Activated T-helper 17 cell treated with anti-CD3 and anti-CD28 coated beads, Interleukin-2, amount 50 U/mL, for 72 hours (primary cell): Measurements from ENCODE around the gene MLC1. TPM values are rescaled to one million over a fixed set of nuclear protein-coding genes. Genes with fewer than 3 reads are reported as not detected.
"Not testable (repeated sequence)": the region's sequence is repeated elsewhere in the genome, so short reads cannot be mapped to it uniquely, and the experiment has no call there.

Experiments used
- ATAC-seq: fragments of 150-1000 bp; cut with Tn5 transposase; replicated peaks from 2 replicates; pipeline ENCODE4 v1.10.0; 2021; ENCODE audit warnings: mild to moderate bottlenecking, moderate library complexity
- H3K27ac Mint-ChIP-seq: one replicate; pipeline ENCODE4 v1.8.0; 2022; ENCODE audit warnings: mixed read lengths
- H3K27me3 Mint-ChIP-seq: one replicate; pipeline ENCODE4 v1.8.0; 2022; ENCODE audit warnings: mixed read lengths
- H3K36me3 Mint-ChIP-seq: one replicate; pipeline ENCODE4 v1.8.0; 2022; ENCODE audit warnings: low read depth, mild to moderate bottlenecking, mixed read lengths
- H3K4me1 Mint-ChIP-seq: one replicate; pipeline ENCODE4 v1.8.0; 2022; ENCODE audit warnings: mixed read lengths
- H3K4me3 Mint-ChIP-seq: one replicate; pipeline ENCODE4 v1.8.0; 2022; ENCODE audit warnings: mild to moderate bottlenecking, mixed read lengths
- H3K9me3 Mint-ChIP-seq: one replicate; pipeline ENCODE4 v1.8.0; 2022; ENCODE audit warnings: mixed read lengths
- total RNA-seq, 2 donors: library from RNA; stranded (reverse); gene quantifications; one replicate each; pipeline ENCODE4 v1.2.3, GENCODE V29; 2022

MLC1 gene
- total RNA-seq, 2 donors from 2014 or later: 0.13 TPM; not detected in 1

DNA sequence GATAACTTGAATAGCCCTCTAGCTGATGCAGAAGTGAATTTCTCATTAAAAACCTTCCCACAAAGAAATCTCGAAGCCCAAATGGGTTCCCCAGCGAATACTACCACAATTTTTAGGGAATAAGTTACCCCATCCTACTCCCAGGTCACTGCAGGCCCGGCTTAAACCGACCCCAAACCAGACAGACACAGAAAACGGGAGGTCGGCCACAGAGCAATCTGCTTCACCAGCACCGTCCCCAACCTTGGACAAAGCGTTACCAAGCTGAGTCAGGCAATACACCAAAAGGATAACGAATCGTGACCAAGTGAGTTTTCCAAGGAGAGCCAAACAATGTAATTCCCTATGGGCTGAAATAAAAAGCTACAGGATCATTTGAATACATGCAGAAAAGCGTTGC, 4.0 kb upstream of the MLC1 start:
- Mint-ChIP-seq H3K27me3 (peaks cover 16% of the 10 kb centered on the region), H3K4me1 (peaks cover 7% of the 10 kb centered on the region), H3K36me3 (no peaks in the 10 kb centered on the region), H3K9me3 (no peaks in the 10 kb centered on the region), H3K27ac (no peak overlapping the region), H3K4me3 (no peak overlapping the region)
- no peak for ATAC-seq

DNA sequence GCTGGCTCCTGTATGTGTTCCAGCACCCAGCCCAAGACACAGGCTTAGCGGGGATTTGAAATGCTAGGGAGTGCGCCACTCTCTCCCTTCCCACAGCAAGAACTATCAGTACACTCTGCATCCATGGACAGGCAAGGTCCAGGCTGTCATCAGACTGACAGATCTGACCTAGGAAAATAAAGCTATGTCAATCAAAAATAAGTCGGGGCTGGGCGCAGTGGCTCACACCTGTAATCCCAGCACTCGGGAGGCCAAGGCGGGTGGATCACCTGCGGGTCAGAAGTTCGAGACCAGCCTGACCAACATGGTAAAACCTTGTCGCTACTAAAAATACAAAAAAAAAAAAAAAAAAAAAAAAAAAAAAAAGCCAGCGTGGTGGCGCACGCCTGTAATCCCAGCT, 2.9 kb upstream of the MLC1 start:
- Mint-ChIP-seq H3K4me3 (no peak overlapping the region), H3K4me1 (peaks cover 7% of the 10 kb centered on the region), H3K9me3 (no peaks in the 10 kb centered on the region), H3K27me3 (peaks cover 17% of the 10 kb centered on the region), H3K36me3 (no peaks in the 10 kb centered on the region), H3K27ac (no peak overlapping the region)
- no peak for ATAC-seq

DNA sequence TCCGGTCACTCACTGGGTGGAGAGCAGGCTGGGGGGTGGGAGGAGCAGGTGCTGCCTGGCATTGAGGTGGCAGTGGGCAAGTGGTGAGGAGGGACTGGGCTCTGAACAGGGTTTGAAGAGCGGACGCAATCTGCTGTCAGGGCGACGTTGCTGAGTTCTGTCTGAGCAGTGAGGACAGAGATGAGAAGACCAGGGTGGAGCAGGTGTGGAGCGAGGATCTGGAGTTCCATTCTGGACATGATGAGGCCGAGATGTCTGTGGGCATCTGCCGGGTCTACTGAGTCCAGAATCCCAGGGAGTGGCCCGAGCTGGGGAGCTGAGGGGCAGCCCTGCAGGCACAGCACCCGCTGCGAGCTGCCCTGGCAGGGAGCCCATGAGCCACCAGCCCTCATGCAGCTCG, 2.4 kb upstream of the MLC1 start:
- no peak overlapping the region for H3K27ac Mint-ChIP-seq
- H3K9me3 Mint-ChIP-seq: no peaks in the 10 kb centered on the region
- peaks cover 19% of the 10 kb centered on the region for H3K27me3 Mint-ChIP-seq
- peaks cover 7% of the 10 kb centered on the region for H3K4me1 Mint-ChIP-seq
- H3K36me3 Mint-ChIP-seq: no peaks in the 10 kb centered on the region
- ATAC-seq: no peak
- no peak overlapping the region for H3K4me3 Mint-ChIP-seq

DNA sequence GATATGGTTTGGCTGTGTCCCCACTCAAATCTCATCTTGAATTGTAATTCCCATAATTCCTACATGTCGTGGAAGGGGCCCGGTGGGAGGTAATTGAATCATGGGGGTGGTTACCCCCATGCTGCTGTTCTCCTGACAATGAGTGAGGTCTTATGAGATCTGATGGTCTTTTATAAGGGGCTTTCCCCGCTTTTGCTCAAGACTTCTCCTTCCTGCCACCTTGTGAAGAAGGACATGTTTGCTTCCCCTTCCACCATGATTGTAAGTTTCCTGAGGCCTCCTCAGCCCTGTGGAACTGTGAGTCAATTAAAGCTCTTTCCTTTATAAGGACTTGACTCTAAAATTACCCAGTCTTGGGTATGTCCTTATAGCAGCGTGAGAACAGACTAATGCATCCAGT, 1.7 kb upstream of the MLC1 start:
- not testable (repeated sequence) for H3K36me3 Mint-ChIP-seq, H3K9me3 Mint-ChIP-seq, ATAC-seq, H3K4me3 Mint-ChIP-seq, H3K4me1 Mint-ChIP-seq, H3K27ac Mint-ChIP-seq
- peaks cover 19% of the 10 kb centered on the region for H3K27me3 Mint-ChIP-seq

DNA sequence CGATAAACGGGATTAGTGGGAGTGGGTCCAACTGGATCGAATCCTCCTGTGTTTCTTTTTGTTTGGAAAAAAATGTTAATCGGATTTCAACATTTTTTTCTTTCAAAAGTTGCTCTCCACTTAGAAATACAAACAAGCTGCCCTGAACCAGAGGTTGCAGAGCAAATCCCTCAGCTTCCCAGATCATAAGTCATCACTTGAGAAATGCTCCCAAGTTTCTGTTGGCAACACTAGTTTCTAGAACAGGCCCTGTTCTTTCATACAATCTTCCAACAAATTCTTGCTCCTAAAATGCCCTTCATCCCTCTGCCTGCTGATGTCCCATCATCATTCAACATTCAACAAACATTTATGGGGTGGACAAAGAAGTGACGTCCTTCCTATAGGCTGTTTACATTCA, 1.3 kb upstream of the MLC1 start:
- no peaks in the 10 kb centered on the region for H3K36me3 Mint-ChIP-seq
- no peak for ATAC-seq
- no peak overlapping the region for H3K27ac Mint-ChIP-seq
- peaks cover 7% of the 10 kb centered on the region for H3K4me1 Mint-ChIP-seq
- no peak overlapping the region for H3K4me3 Mint-ChIP-seq
- H3K9me3 Mint-ChIP-seq: no peaks in the 10 kb centered on the region
- peaks cover 22% of the 10 kb centered on the region for H3K27me3 Mint-ChIP-seq

DNA sequence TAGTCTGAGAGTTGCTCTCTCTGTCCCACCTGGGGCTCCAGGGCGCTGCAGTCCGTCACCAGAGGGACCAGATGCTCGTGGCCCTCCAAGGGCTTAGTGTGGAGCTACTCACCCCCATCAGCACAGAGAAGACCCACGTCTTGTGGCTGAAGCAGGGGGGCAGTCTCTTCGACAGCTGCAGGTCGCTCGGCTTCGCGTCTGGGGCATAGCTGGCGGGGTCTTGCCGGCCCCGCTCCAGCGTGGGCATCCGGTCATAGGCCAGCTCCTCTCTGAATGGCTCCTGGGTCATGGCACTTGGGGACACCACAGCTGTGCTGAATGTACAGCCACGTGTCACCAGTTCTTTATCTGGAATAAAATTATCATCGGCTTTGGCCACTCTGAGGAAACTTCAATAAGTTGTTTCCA, 608 bp downstream of the MLC1 start:
- no peak for ATAC-seq
- no peak overlapping the region for H3K4me3 Mint-ChIP-seq

DNA sequence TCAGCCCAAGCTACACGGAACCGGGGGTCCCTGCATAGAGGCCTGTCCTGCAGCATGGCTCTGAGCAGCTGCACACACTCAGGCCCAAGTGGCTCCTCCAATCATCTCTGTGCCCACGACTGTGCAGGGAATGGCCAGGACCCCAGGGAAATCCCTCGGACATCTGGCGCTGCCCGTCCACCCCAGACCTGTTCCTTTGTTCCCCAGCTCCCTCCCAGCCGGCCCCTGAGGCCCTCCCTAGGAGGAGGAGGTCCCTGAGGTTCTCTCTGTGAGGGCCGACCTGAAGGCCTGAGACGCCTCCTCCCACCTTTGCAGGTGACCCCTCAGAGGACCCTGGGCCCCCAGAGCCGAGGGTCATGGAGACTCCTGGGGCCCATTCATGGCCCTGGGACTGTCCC, 1.1 kb downstream of the MLC1 start:
- no peak overlapping the region for H3K4me3 Mint-ChIP-seq
- no peak for ATAC-seq
- H3K36me3 Mint-ChIP-seq: no peaks in the 10 kb centered on the region
- peaks cover 30% of the 10 kb centered on the region for H3K27me3 Mint-ChIP-seq
- H3K27ac Mint-ChIP-seq: no peak overlapping the region
- peaks cover 7% of the 10 kb centered on the region for H3K4me1 Mint-ChIP-seq
- no peaks in the 10 kb centered on the region for H3K9me3 Mint-ChIP-seq

More for the DNA sequence above, 608 bp downstream of the MLC1 start:
- Mint-ChIP-seq H3K4me1 (peaks cover 7% of the 10 kb centered on the region), H3K36me3 (no peaks in the 10 kb centered on the region), H3K27me3 (peaks cover 30% of the 10 kb centered on the region), H3K9me3 (no peaks in the 10 kb centered on the region), H3K27ac (no peak overlapping the region)

DNA sequence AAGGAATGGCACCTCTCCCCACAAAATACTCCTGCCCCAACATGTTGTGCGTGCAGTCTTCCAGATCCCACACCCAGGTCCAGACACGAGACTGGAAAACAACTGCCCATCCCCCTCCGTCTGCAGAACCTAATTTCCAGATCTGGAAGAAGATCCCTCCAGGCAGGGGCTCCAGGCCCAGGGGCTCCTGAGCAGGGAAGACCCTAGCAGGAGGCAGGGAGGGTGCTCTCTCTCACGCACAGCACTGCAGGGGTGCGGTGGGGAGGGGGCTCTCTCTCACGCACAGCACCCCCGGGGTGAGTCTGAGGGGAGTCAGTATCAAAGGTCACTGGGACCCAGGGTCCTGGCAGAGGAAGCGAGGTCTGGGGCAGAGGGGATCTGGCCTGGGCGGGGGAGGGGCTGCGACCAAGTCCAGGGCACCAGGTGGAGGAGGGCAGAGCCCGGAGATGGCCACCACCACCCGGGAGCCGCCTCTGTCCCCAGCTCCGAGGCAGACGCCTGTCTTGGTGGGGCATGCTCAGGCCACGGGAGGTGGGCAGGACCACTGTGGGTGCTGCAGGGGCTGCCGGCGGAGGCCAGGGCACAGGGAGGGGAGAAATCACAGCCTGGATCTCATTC, 1.7 kb downstream of the MLC1 start:
- no peaks in the 10 kb centered on the region for H3K9me3 Mint-ChIP-seq
- no peak overlapping the region for H3K4me3 Mint-ChIP-seq
- ATAC-seq: no peak
- peaks cover 30% of the 10 kb centered on the region for H3K27me3 Mint-ChIP-seq
- no peak overlapping the region for H3K27ac Mint-ChIP-seq
- peaks cover 7% of the 10 kb centered on the region for H3K4me1 Mint-ChIP-seq
- H3K36me3 Mint-ChIP-seq: no peaks in the 10 kb centered on the region

DNA sequence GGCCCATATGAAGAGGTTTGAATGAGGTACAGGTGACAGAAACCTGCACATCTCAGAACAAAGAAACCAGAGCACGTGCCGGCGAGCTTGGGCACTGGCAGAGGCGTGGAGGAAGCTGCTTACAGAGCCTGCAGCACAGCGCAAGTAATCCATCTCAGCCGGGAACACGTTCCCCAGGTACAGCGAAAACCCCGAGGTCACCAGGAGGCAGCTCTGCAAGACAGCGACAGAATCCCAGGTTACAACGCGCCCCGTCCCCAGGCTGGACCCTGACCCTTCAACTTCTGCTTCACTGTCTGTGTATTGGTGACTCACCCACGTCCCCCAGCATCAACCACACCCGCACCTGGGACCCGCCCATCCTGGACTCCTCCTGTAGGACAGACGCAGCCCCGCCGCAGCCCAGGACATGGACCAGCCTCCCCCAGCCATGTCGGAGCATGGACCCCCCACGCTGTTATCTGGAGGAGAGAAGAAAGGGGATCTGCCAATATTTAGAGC, 2.2 kb downstream of the MLC1 start:
- ATAC-seq: no peak
- H3K4me3 Mint-ChIP-seq: no peak overlapping the region
- H3K27me3 Mint-ChIP-seq: peaks cover 30% of the 10 kb centered on the region
- H3K9me3 Mint-ChIP-seq: no peaks in the 10 kb centered on the region
- H3K4me1 Mint-ChIP-seq: peaks cover 7% of the 10 kb centered on the region
- no peaks in the 10 kb centered on the region for H3K36me3 Mint-ChIP-seq
- H3K27ac Mint-ChIP-seq: no peak overlapping the region

DNA sequence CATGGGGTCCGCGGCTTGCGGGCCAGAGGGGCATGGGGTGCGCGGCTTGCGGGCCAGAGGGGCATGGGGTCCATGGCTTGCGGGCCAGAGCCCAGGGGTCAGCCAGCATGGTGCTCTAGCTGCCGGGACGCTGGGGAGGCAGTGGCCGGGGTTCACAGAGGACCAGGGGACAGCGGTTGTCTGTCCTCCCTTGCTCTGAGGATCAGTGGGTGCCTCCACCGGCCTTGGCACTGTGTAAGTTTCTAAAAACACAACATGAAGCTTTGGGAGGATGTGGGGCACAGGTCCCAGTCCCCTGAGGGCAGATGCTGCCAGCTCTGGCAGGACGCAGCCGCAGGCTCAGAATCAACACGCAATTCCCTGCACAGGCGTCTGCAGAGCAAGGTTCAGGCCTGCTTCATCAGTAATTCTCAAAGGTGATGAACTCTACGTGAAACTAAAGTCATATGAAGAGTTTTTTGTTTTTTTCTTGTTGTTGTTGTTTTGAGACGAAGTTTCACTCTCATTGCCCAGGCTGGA, 3.0 kb downstream of the MLC1 start:
- Mint-ChIP-seq H3K9me3 (no peaks in the 10 kb centered on the region), H3K27me3 (peaks cover 29% of the 10 kb centered on the region), H3K4me1 (peaks cover 7% of the 10 kb centered on the region), H3K36me3 (no peaks in the 10 kb centered on the region), H3K27ac (no peak overlapping the region), H3K4me3 (no peak overlapping the region)
- no peak for ATAC-seq

DNA sequence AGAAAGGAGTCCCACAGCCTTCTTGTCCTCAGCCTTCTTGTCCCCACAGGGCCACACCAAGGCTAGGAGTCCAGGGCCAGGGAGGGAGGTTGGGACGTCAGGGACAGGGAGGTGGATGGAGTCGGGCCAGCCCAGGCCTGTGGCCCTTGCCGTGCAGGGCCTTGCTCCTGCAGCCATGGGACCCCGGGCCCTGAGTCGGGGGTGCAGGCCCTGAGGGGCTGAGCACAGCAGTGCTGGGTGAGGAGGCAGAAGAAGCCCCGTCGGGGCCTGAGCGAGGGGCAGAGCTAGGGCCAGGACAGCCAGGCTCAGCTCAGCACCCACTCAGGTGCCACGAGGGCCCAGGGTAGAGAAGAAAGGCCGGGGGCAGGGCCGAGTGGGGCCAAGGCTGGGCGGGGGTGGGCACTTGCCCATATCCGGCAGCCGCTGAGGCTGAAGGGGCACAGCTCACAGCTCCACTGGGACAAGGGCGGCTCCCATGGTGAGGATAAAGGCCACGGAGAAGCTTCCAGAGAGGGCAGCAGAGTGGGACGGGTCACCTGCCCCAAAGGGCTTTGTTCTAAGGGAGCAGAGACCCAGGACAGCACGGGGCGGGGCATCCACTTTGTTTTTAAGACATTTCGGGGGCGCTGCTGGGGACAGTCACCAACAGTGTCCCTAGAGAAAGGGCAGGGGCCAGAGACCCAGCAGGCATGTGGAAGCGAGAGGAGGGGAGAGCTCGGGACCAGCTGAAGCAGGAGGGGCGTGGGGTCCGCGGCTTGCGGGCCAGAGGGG, 3.6 kb downstream of the MLC1 start:
- Mint-ChIP-seq H3K36me3 (no peaks in the 10 kb centered on the region), H3K9me3 (no peaks in the 10 kb centered on the region), H3K4me1 (peaks cover 7% of the 10 kb centered on the region), H3K27ac (no peak overlapping the region), H3K27me3 (peaks cover 23% of the 10 kb centered on the region), H3K4me3 (no peak overlapping the region)
- no peak for ATAC-seq

DNA sequence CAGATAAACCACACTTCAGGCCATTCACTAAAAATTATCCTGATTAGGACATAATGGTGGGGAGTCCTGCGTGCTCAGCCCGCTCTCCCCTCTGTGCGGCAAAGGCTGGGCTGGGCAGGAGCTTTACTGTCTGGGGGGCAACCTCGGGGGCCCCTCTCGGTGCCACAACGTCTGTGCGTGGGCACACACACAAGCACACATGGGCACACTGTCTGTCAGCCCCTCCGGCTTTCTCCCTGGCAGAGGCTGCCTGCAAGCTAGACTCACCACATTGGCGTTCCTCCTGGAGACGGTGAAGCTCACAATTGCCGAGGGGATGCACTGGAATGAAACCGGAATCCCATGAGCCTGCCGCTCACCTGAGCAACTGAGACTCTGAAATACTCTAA, 5.2 kb downstream of the MLC1 start:
- ATAC-seq: no peak
- Mint-ChIP-seq H3K4me1 (peaks cover 2% of the 10 kb centered on the region), H3K4me3 (no peak overlapping the region), H3K36me3 (no peaks in the 10 kb centered on the region), H3K27ac (no peak overlapping the region), H3K27me3 (peaks cover 17% of the 10 kb centered on the region), H3K9me3 (no peaks in the 10 kb centered on the region)

DNA sequence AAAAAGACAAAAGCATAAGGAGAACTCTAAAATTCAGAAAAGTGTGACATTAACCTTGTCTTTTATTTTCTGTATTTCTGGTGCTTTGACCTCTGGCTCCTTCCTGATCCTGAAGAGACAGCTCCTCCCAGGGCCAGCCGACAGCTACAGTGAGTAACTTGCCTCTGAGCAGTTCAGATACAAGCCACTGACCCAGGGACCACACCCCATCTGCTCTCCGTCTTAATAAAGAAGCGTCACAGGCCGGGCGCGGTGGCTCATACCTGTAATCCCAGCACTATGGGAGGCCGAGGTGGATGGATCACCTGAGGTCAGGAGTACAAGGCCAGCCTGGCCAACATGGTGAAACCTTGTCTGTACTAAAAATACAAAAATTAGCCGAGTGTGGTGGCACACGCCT, 6.5 kb downstream of the MLC1 start:
- no peak overlapping the region for H3K4me3 Mint-ChIP-seq
- H3K27ac Mint-ChIP-seq: no peak overlapping the region
- no peak for ATAC-seq

DNA sequence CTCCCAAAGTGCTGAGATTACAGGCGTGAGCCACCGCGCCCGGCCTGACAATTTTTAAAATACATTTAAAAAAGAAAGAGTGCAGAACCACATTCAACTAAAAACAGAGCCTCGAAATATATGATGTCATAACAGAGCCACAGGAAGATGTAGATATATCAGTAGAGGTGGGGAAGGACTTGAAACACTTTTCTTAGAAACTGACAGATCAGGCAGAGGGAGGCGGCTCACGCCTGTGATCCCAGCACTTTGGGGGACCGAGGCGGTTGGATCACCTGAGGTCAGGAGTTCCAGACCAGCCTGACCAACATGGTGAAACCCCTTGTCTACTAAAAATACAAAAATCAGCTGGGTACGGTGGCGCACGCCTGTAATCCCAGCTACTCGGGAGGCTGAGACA, 7.0 kb downstream of the MLC1 start:
- peaks cover 14% of the 10 kb centered on the region for H3K27me3 Mint-ChIP-seq
- no peak overlapping the region for H3K4me3 Mint-ChIP-seq
- H3K27ac Mint-ChIP-seq: no peak overlapping the region
- ATAC-seq: no peak
- no peaks in the 10 kb centered on the region for H3K4me1 Mint-ChIP-seq
- H3K36me3 Mint-ChIP-seq: no peaks in the 10 kb centered on the region
- no peaks in the 10 kb centered on the region for H3K9me3 Mint-ChIP-seq

More for the DNA sequence above, 6.5 kb downstream of the MLC1 start:
- Mint-ChIP-seq H3K4me1 (no peaks in the 10 kb centered on the region), H3K27me3 (peaks cover 14% of the 10 kb centered on the region), H3K9me3 (no peaks in the 10 kb centered on the region), H3K36me3 (no peaks in the 10 kb centered on the region)
